HEK293 (cell line): ENCODE results near the gene CCDC9.

Source experiments
- ATF2 ChIP-seq: fragments of 450-650 bp; formaldehyde crosslinking; IDR thresholded peaks from 2 replicates; pipeline ENCODE4 v1.5.1; 2016; ENCODE audit warnings: missing biosample characterization, missing genetic modification characterization, low read depth
- BCL11B ChIP-seq: fragments of 450-650 bp; formaldehyde crosslinking; IDR thresholded peaks from 2 replicates; pipeline ENCODE4 v1.5.1; 2016; ENCODE audit warnings: low read depth, missing biosample characterization, missing genetic modification characterization
- FEZF1 ChIP-seq: fragments of 450-650 bp; formaldehyde crosslinking; IDR thresholded peaks from 2 replicates; pipeline ENCODE4 v1.5.1; 2016; ENCODE audit warnings: missing biosample characterization, missing genetic modification characterization
- GLIS1 ChIP-seq: fragments of 450-650 bp; formaldehyde crosslinking; IDR thresholded peaks from 2 replicates; pipeline ENCODE4 v1.5.1; 2016; ENCODE audit warnings: missing biosample characterization, missing genetic modification characterization
- MYNN ChIP-seq: fragments of 450-650 bp; formaldehyde crosslinking; IDR thresholded peaks from 2 replicates; pipeline ENCODE4 v1.5.1; 2016; ENCODE audit warnings: missing biosample characterization, missing genetic modification characterization, borderline replicate concordance
- PRDM10 ChIP-seq: fragments of 450-650 bp; formaldehyde crosslinking; IDR thresholded peaks from 2 replicates; pipeline ENCODE4 v1.5.1; 2016; ENCODE audit warnings: missing biosample characterization, missing genetic modification characterization
- PRDM2 ChIP-seq: fragments of 450-650 bp; formaldehyde crosslinking; IDR thresholded peaks from 2 replicates; pipeline ENCODE4 v1.5.1; 2016; ENCODE audit warnings: missing biosample characterization, missing genetic modification characterization, borderline replicate concordance
- SCRT2 ChIP-seq: fragments of 450-650 bp; formaldehyde crosslinking; IDR thresholded peaks from 2 replicates; pipeline ENCODE4 v1.5.1; 2016; ENCODE audit warnings: missing biosample characterization, missing genetic modification characterization
- TCF7L2 ChIP-seq: IDR thresholded peaks from 2 replicates; pipeline ENCODE4 v1.6.1; 2011; ENCODE audit warnings: low read depth, mild to moderate bottlenecking, inconsistent platforms, low read length, moderate library complexity, borderline replicate concordance
- ZBTB1 ChIP-seq: fragments of 450-650 bp; formaldehyde crosslinking; IDR thresholded peaks from 2 replicates; pipeline ENCODE4 v1.5.1; 2016; ENCODE audit warnings: missing biosample characterization, missing genetic modification characterization
- ZBTB17 ChIP-seq: fragments of 450-650 bp; formaldehyde crosslinking; IDR thresholded peaks from 2 replicates; pipeline ENCODE4 v1.5.1; 2016; ENCODE audit warnings: missing biosample characterization, missing genetic modification characterization
- ZBTB7A ChIP-seq: fragments of 450-650 bp; formaldehyde crosslinking; IDR thresholded peaks from 2 replicates; pipeline ENCODE4 v1.5.1; 2016; ENCODE audit warnings: low read depth, missing biosample characterization, missing genetic modification characterization
- ZFHX2 ChIP-seq: fragments of 450-650 bp; formaldehyde crosslinking; conservative IDR thresholded peaks from 2 replicates; pipeline ENCODE4 v1.5.1; 2016; ENCODE audit warnings: missing biosample characterization, missing genetic modification characterization
- ZNF23 ChIP-seq: fragments of 450-650 bp; formaldehyde crosslinking; IDR thresholded peaks from 2 replicates; pipeline ENCODE4 v1.5.1; 2016; ENCODE audit warnings: missing biosample characterization, missing genetic modification characterization, borderline replicate concordance
- ZNF24 ChIP-seq: fragments of 450-650 bp; formaldehyde crosslinking; IDR thresholded peaks from 2 replicates; pipeline ENCODE4 v1.5.1; 2016; ENCODE audit warnings: missing biosample characterization, missing genetic modification characterization
- ZNF561 ChIP-seq: fragments of 450-650 bp; IDR thresholded peaks from 2 replicates; pipeline ENCODE4 v1.5.1; 2018; ENCODE audit warnings: missing biosample characterization, missing genetic modification characterization, borderline replicate concordance
- ZNF629 ChIP-seq: fragments of 450-650 bp; formaldehyde crosslinking; IDR thresholded peaks from 2 replicates; pipeline ENCODE4 v1.5.1; 2017; ENCODE audit warnings: missing biosample characterization, missing genetic modification characterization
- ZNF639 ChIP-seq: fragments of 450-650 bp; formaldehyde crosslinking; IDR thresholded peaks from 2 replicates; pipeline ENCODE4 v1.5.1; 2016; ENCODE audit warnings: missing biosample characterization, missing genetic modification characterization
- ZNF776 ChIP-seq: fragments of 450-650 bp; formaldehyde crosslinking; IDR thresholded peaks from 2 replicates; pipeline ENCODE4 v1.5.0; 2017; ENCODE audit warnings: missing biosample characterization, missing genetic modification characterization, borderline replicate concordance
- ZNF785 ChIP-seq: fragments of 450-650 bp; formaldehyde crosslinking; IDR thresholded peaks from 2 replicates; pipeline ENCODE4 v1.5.1; 2016; ENCODE audit warnings: missing biosample characterization, missing genetic modification characterization
- ZSCAN5A ChIP-seq: fragments of 450-650 bp; formaldehyde crosslinking; IDR thresholded peaks from 2 replicates; pipeline ENCODE4 v1.5.1; 2016; ENCODE audit warnings: missing biosample characterization, missing genetic modification characterization

Gene CCDC9

GRCh38 chr19:47240996-47241918 is 15.1 kb upstream of the CCDC9 start (continued):
- TF ChIP-seq PRDM10 (tag by site-specific recombination) (no peak), ZSCAN5A (tag by site-specific recombination) (0 out of 2 replicates have a peak, but pooled peaks have one; percentile 11), GLIS1 (tag by site-specific recombination) (peak; percentile 81), ZBTB7A (tag by site-specific recombination) (0 out of 2 replicates have a peak, but pooled peaks have one; percentile 8), FEZF1 (tag by site-specific recombination) (0 out of 2 replicates have a peak, but pooled peaks have one; percentile 4), BCL11B (tag by site-specific recombination) (0 out of 2 replicates have a peak, but pooled peaks have one; percentile 6), SCRT2 (tag by site-specific recombination) (peak; percentile 58; the same call in 1 of the 2 replicates), PRDM2 (tag by site-specific recombination) (peak; percentile 96; the same call in 1 of the 2 replicates), ZNF776 (tag by site-specific recombination) (no peak), ZBTB17 (tag by site-specific recombination) (peak; percentile 42), ZNF639 (peak; percentile 74; the same call in 1 of the 2 replicates), MYNN (no peak), ZNF785 (tag by site-specific recombination) (peak; percentile 90; the same call in 1 of the 2 replicates), ZNF24 (tag by site-specific recombination) (peak; percentile 63; the same call in 1 of the 2 replicates), TCF7L2 (no peak), ZBTB1 (tag by site-specific recombination) (no peak; the same call in 1 of the 2 replicates), ZNF23 (tag by site-specific recombination) (0 out of 2 replicates have a peak, but pooled peaks have one; percentile 64), ATF2 (tag by site-specific recombination) (peak; percentile 96), ZFHX2 (tag by site-specific recombination) (peak; percentile 94), ZNF561 (tag by site-specific recombination) (0 out of 2 replicates have a peak, but pooled peaks have one; percentile 39), ZNF629 (peak; percentile 76)
